ENCODE results near the gene NRP1.

Gene NRP1

GRCh38 chr10:33229252-33229948, 105.1 kb downstream of the NRP1 start:
- no peak overlapping the region for H3K27ac ChIP-seq (ENCODE audit: low read length)
- H3K4me3 ChIP-seq (ENCODE audit: low read length) = no peak overlapping the region

GRCh38 chr10:33228426-33228825, 106.0 kb downstream of the NRP1 start:
- no peaks in the 10 kb centered on the region for H3K9me2 ChIP-seq (replicated peaks; ENCODE audit: insufficient read depth, low read length)
- H3K9ac ChIP-seq (ENCODE audit: low read length) = no peak overlapping the region
- H3F3A ChIP-seq (ENCODE audit: insufficient read depth, low read length) = no peaks in the 10 kb centered on the region
- no peak for TF ChIP-seq CTCF (IDR thresholded peaks at IDR 0.05; ENCODE audit: low read length)
- no peak for TF ChIP-seq EZH2phosphoT487 (IDR thresholded peaks at IDR 0.05; ENCODE audit: low read length)
- TF ChIP-seq EZH2 (optimal IDR thresholded peaks at IDR 0.05; ENCODE audit: low read depth, low read length) = no peak
- H3K36me3 ChIP-seq (replicated peaks; ENCODE audit: insufficient read depth, low read length) = no peaks in the 10 kb centered on the region
- no peaks in the 10 kb centered on the region for H4K20me1 ChIP-seq (ENCODE audit: insufficient read depth, low read length)
- no peaks in the 10 kb centered on the region for H3K79me2 ChIP-seq (ENCODE audit: low read length)
- no peak overlapping the region for H3K4me3 ChIP-seq (ENCODE audit: low read length)
- no peaks in the 10 kb centered on the region for H3K9me3 ChIP-seq (replicated peaks; ENCODE audit: insufficient read depth, low read length)
- no peak overlapping the region for H3K4me2 ChIP-seq (ENCODE audit: low read depth, low read length)
- H3K27ac ChIP-seq (ENCODE audit: low read length) = no peak overlapping the region
- H2AFZ ChIP-seq (ENCODE audit: low read length) = no peak overlapping the region
- H3K27me3 ChIP-seq (replicated peaks; ENCODE audit: insufficient read depth, low read length) = no peaks in the 10 kb centered on the region
- no peaks in the 10 kb centered on the region for H3K4me1 ChIP-seq (ENCODE audit: low read length)
- no peak for DNase-seq

More at GRCh38 chr10:33229252-33229948, 105.1 kb downstream of the NRP1 start:
- Histone ChIP-seq H3F3A (ENCODE audit: insufficient read depth, low read length) (no peaks in the 10 kb centered on the region), H4K20me1 (ENCODE audit: insufficient read depth, low read length) (no peaks in the 10 kb centered on the region), H3K4me2 (ENCODE audit: low read depth, low read length) (no peak overlapping the region), H3K9me3 (replicated peaks; ENCODE audit: insufficient read depth, low read length) (no peaks in the 10 kb centered on the region), H3K4me1 (ENCODE audit: low read length) (no peaks in the 10 kb centered on the region), H3K79me2 (ENCODE audit: low read length) (no peaks in the 10 kb centered on the region), H3K36me3 (replicated peaks; ENCODE audit: insufficient read depth, low read length) (no peaks in the 10 kb centered on the region), H2AFZ (ENCODE audit: low read length) (no peak overlapping the region), H3K27me3 (replicated peaks; ENCODE audit: insufficient read depth, low read length) (no peaks in the 10 kb centered on the region), H3K9ac (ENCODE audit: low read length) (no peak overlapping the region), H3K9me2 (replicated peaks; ENCODE audit: insufficient read depth, low read length) (no peaks in the 10 kb centered on the region)
- no peak for DNase-seq
- TF ChIP-seq EZH2phosphoT487 (IDR thresholded peaks at IDR 0.05; ENCODE audit: low read length) = no peak
- TF ChIP-seq EZH2 (optimal IDR thresholded peaks at IDR 0.05; ENCODE audit: low read depth, low read length) = no peak
- no peak for TF ChIP-seq CTCF (IDR thresholded peaks at IDR 0.05; ENCODE audit: low read length)

DNA sequence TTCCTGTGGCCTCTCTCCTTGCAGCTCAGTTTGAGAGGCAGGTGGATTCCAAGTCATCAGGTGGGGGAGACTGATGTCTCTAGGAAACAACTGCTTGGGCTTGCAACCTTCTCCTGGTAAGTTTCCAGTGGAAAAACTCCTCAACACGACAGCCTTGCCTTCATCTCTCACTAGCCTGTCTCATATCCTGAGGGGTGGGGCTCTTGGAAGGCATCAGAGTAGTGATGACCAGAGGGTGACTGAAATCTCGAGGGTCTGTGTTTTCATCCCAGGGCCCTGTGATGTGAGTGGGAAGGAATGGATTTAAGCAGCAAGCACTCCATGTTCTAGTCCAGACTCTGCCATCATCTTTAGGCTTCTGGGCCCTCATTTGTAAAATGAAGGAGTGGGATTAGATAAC, 107.0 kb downstream of the NRP1 start:
- no peak overlapping the region for H2AFZ ChIP-seq (ENCODE audit: low read length)
- no peaks in the 10 kb centered on the region for H3K4me1 ChIP-seq (ENCODE audit: low read length)
- no peaks in the 10 kb centered on the region for H3K9me3 ChIP-seq (replicated peaks; ENCODE audit: insufficient read depth, low read length)
- TF ChIP-seq EZH2 (optimal IDR thresholded peaks at IDR 0.05; ENCODE audit: low read depth, low read length) (no peak), CTCF (IDR thresholded peaks at IDR 0.05; ENCODE audit: low read length) (no peak), EZH2phosphoT487 (IDR thresholded peaks at IDR 0.05; ENCODE audit: low read length) (no peak)
- H3K9ac ChIP-seq (ENCODE audit: low read length) = no peak overlapping the region
- DNase-seq = no peak
- no peaks in the 10 kb centered on the region for H3K9me2 ChIP-seq (replicated peaks; ENCODE audit: insufficient read depth, low read length)
- no peaks in the 10 kb centered on the region for H3K79me2 ChIP-seq (ENCODE audit: low read length)
- H3K27me3 ChIP-seq (replicated peaks; ENCODE audit: insufficient read depth, low read length) = no peaks in the 10 kb centered on the region
- no peaks in the 10 kb centered on the region for H3K36me3 ChIP-seq (replicated peaks; ENCODE audit: insufficient read depth, low read length)
- no peak overlapping the region for H3K27ac ChIP-seq (ENCODE audit: low read length)
- H3K4me3 ChIP-seq (ENCODE audit: low read length) = no peak overlapping the region
- no peaks in the 10 kb centered on the region for H4K20me1 ChIP-seq (ENCODE audit: insufficient read depth, low read length)
- no peak overlapping the region for H3K4me2 ChIP-seq (ENCODE audit: low read depth, low read length)
- no peaks in the 10 kb centered on the region for H3F3A ChIP-seq (ENCODE audit: insufficient read depth, low read length)
